OCI-M2 (cell line): ENCODE data around the gene ZNRF2.

Source experiments
- DNase-seq: peaks from one replicate; lab custom pipeline; 2025; ENCODE audit not compliant: unreplicated experiment; lab: John Stamatoyannopoulos, UW

Gene ZNRF2

DNA sequence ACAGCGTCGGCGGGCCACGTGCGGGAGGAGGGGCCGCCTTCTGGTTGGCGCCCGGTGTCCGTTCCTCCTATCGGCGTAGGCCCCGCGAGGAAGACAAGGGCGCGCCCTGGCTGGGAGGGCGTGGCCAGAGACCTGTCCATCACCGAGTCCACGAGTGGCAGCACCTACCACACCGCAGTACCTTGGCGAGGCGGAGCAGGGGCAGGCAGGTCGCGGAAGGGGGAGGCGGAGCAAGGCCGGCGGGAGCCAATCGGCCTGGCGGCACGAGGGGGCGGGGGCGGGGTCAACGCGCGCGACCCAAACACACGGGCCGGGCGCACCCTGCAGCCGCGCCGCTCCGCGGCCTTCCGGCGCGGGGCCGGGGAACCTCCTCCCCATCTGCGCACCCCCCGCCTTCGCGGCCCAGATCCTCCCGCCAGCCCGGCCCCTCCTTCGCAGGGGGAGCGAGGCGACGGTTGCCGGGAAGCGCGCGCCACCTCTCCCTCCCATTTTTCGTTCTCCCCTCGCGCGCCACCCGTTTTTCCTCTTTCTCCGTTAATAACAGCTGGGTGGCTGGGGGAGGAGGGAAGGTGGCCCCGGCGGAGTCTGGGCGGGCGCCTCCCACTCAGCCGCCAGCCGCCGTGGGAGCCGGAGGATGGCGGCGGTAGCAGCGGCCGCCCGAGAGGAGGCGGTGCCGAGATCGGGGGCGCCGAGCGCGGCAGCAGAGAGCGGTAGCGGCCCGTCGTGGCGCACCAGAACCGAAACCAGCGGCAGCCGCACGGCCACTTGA lies at the start of gene ZNRF2:
ZNRF2 (plus strand) TSS at position 300 of the 769 bp plus-strand sequence. CDS start 761 bp downstream, outside the sequence.
- DNase-seq, result peak; percentile 84

DNA sequence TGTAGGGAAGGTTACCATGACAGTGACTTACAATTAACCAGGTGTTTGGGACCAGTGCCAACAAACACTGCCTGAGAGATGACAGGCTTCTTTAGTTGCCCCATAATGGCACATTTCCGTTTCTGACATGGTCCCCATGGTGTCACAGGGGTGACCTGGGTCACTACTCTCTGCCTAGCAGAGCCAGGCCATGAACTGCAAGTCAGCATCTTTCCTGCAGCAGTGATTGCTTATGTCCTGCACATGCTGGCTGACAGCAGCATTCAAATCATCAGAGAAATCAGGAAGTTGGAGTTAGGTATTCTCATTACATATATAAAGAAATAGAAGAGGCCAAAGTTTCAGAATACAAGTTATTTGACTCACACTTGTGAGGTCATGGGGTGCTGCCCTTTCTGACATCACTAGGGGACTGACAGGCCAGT lies 47.1 kb upstream of the ZNRF2 start:
- DNase-seq, result no peak

DNA sequence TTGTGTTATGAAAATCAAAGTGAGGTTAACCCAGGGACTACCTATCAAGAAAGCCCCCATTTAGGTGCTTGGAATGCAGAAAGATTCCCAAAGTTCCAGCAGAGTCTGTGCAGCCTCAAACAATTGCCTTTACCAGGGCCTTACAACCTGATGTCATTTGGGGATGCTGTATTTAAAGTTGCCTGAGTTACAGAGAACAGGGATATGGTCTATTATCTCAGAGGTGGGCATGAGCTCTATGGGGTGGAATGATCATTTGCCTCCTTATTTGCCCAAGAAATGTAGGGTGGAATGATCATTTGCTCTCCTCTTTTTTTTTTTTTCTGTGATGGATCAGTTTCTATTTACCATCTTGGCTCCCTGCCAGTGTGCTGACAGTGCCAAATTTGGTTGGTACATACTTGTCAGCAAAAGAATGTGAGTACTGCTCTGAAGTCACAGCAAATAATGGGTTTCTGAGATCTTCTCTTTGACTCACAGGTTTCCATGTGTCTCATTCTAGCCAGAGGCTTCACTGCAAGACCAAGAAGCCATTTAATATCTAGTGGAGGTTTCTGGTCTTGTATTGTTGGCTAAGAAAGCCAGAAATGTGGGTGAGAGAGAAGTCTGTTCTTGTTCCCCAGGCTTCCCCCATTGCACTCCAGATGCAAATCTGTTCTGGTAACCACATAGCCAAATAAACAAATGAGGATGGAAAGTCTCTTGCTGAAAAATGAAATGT lies 45.5 kb upstream of the ZNRF2 start:
- DNase-seq, result no peak

DNA sequence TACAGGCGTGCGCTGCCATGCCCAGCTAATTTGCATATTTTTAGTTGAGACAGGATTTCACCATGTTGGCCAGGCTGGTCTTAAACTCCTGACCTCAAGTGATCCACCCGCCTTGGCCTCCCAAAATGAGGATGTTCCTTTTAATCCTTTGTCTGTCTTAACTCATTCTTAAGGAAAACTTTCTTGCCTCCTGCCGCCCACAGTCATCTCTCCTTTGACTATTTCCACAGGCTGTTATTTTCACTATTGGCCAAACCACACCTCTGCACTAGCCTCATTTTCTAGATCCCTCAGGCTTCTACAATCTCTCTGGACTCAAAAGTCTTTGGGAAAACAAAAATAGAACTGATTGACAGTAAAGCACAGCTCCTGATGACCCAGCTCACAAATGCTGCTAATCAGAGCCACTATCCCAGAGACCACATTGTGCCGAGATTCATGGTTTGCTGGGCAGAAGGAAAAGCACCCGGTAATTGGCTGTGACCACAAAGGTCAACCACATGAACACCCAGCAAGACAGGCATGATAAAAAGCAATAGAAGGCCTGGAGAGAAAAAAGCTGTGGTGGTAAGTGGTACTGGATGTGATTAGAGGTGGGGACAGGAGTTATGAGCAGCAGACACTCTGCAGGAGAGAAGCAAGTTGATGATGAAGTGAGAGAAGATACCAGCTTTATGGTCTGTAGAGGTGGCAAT lies 44.1 kb upstream of the ZNRF2 start:
- DNase-seq, result no peak

DNA sequence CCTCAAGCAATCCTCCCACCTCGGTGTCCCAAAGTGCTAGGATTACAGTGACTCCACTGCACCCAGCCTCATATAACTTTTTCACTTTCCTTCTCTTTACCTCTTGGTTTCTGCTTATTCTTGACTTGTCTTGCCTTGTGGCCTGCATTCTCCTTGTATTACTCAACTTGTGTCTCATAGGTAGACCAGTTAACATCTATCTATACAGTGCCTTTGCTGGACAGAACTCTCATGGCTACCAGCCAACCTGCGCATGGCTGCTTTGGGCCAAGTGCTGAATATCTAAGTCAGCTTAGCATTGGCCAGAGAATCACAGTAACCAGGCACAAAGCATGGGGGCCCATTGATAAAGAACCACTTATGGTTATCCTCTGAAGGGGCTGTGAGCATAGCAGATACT lies 42.6 kb upstream of the ZNRF2 start:
- no peak for DNase-seq

DNA sequence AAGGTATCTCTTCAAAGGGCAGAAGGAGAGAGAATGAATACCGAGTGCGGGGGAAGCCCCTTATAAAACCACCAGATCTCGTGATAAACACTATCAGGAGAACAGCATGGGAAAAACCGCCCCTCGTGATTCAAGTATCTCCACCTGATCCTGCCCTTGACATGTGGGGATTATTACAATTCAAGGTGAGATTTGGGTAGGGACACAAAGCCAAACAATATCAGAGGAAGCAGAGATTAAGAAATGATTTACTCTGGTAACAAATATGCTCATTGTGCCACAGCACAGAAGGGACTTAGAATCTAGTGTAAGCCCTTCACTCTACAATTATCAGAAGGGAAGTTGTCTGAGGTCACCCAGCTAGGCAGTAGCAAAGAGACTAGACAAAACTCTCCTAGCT lies 40.1 kb upstream of the ZNRF2 start:
- no peak for DNase-seq

DNA sequence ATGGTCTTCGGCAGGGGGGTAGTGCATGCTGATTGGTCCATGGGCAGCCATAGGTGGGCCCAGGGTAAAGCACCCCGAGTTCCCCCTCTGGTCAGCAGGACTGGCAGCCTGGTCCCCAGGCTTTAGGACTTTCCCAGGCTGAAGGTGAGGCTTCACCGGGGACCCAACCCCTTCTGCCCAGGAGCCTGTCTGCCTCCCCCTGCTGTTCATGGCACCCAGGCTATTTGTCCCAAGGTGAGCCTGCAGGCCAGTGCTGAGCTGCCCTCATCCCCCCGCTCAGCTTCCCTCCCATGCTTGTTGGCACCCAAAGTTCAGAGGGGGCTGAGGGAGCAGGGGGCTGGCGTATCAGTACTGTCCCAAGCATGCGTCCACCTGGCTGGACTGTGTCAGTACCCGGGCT lies 38.5 kb upstream of the ZNRF2 start:
- DNase-seq, result no peak

DNA sequence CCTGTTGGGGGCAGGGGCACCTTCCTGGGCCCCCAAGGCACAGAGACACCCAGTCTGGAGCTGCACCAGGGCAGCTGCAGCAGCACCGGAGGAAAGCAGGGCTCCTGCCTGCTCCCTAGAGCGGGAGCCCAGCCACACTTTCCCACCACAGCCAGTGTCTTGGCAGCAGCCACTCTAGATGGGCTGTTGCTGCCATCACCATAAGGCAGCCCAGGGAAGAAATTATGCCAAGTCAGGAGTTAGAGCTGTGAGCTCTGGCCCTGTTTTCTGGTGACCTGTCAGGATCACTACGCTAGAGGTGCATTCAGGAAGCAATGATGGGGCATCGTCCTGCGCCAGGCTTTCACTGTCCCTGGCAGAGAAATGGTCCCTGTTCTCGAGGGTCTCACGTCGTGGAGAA lies 38.0 kb upstream of the ZNRF2 start:
- DNase-seq, result no peak

DNA sequence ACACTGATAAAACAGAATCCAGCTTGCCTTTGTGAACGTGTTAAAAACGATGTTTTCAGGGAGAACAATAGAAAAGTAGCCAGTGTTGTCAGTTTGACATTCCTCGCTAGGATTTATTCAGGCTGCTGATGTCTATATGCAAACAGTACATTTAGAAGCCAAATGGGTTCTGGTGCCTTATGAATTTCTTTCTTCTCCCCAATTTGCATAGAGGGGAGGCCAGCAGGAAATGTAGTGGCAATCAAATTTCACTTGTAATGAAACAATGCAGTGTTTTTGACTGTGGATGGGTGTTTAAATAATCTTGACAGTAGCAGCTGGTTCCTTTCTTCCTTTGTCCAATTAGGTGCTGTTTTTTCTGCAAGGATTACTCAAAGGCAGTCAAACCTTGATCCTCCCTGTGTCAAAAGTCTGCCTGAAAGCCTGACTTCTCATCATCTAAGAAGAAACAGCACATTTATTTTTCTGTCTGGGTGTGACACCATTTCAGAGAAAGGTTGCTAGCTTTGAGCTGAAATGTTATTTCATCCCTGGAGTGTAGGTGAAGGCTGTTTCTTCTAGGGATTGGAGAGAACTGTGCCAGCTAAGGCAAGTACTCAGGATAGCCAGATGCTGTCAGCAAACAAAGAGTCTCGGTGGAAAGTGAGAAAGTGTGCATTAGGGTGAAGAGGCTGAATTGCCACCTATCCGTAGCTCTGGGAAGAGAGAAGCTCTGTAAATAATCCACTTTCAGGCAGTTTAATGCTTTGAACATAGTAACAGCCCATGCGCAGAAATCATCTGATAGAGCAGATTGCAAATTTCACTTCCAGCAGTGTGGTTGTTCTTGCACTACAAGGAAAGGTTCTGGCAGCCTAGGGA lies 36.6 kb upstream of the ZNRF2 start:
- DNase-seq, result no peak

DNA sequence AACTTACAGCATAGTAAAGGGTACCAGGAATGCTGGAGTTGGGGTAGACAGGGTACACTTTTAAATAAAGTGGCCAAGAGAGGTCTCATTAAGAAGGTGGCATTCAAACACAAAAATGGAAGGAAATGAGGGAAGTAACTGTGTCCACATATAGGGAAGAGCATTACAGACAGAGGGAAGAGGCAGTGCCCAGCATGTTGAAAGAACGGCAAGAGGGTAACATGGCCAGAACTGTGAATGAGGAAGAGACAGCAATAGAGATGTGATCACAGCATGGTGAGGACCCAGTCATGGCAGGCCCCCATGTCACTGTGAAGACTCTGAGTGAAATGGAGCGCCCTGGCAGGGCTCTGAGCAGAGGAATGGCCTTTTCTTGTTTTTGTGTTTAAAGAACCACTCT lies 35.1 kb upstream of the ZNRF2 start:
- no peak for DNase-seq

DNA sequence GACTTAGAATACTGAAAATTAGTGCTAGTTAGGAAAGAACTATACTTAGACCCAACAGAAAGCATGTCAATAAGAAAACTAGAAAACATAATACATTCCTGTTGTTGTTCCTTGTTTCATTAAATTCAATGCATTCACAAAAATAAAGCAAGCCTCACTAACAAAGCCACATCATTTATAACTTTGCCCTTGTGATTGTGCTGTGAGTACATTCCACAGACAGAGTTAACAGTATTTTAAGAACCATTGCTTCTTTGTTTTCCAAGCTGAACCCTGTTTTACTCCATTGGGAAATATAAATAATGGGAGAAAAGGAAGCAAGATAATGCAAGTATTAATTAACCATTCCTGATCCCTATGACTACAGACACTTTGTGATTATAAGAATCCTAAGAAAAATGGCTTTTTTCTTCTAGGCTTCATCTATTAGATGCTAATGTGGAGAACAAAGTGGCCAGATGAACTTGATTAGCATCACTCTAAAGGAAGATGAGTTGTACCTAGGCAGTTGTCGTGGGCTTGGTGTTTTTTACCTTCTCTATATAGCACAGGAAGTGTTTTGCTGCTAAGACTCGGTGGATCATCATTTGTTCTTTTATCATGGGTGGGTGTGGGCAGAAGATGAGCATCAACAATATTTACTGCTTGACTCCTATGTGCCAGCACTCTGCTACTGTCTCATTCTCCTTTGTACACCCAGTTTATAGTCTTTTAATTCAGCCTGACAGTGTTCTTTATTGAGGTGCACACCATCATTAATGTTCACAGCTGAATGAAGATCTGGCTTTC lies 34.2 kb upstream of the ZNRF2 start:
- no peak for DNase-seq

DNA sequence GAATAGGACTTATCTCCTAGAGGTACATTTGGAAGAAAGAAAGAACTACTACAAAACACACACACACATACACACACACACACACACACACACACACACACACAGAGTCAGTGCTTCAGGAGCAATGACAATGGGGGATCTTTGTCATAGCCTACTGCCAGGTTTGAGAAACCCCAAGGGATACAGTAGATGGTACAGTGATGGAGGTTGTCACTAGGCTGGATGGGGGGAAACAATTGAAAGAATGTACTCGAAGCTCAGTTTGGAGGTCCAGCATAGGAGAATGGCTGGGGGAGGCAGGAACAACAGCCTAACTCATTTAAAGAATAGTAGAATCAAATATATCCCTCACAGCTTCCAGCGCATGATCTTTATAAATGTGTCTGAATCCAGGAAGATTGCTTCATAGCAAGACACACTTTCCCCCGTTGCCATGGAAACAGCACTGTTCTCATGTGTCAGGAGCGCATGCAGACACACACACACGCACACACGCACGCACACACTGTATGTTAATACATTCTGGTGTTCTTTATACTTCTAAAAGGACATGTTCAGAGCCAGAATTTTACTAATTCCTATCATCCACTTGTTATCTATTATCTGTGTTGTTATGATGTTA lies 32.6 kb upstream of the ZNRF2 start:
- no peak for DNase-seq

DNA sequence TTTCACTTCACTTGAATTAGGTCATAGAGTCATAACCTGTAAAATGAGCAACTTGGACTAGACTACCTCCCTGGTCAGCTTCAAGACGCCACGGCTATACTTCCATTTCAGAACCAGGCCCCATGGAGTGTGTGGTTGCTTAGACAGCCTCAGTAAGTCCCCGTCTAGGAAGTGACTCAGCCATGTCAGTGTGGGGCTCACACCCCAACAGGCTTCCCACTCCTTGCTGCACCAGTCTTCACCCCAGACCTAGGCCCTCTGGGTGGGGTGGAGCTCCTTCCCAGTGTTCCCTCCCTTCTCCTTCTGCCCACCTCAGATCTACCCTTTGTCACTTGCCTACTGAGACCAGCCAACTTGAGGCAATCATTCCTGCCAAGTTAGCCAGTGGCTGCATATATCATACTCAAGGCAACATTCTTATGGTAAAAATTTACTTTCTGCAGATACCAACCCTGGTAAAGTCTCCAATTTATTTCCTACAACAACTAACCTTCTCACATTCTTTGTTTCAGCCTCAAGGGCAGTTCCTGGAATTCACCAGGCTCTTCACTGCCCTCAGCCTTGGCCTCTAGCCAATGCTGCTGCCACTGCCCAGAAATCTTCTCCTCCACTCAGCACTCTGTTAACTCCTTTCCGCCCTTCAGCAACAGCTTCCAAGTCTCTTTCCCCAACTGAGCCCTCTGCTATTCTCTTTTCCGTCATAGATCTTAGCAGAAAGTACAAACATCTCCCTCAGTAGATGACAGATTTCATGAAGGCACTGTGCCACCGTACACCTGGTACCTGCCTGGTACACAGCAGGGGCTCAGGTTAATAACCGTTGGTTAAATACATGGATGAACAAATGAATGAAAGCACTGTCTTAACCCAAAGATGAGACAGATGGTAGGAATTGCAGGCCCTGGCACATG lies 31.3 kb upstream of the ZNRF2 start:
- no peak for DNase-seq

DNA sequence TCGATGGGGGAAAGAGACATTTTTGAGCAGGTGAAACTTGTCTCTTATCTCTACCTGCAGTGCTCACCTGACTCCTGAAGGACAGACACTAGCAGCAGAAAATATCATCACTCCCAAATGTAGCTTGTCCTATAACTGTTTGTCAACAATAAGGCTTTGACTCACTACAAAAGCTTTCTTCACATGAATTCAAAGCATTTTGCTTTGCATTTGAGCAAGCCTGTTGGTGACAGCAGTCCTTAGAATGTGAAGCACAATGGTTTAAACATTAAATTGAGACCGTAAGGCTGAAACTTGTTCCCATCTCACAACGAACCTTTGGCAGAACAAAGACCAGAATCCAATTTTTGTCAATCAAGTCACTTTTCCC lies 30.6 kb upstream of the ZNRF2 start:
- no peak for DNase-seq

DNA sequence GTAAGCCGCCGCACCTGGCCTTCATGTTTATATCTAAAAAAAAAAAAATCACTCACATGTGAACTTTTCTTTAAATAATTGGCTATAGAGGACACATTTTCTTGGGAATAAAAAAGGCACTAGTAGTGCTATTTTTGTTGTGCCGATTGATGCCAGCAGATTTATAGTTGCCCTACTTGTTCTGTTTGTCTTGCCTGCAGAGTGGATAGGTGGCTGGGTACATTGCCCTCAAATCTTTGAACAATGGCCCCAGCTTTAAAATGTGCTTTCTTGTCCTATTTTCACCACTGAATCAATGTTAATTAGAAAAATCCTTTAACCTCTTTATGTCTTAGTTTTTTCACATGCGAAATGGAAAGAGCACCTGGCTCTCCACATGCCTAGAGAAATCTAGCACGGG lies 30.1 kb upstream of the ZNRF2 start:
- DNase-seq, result no peak

DNA sequence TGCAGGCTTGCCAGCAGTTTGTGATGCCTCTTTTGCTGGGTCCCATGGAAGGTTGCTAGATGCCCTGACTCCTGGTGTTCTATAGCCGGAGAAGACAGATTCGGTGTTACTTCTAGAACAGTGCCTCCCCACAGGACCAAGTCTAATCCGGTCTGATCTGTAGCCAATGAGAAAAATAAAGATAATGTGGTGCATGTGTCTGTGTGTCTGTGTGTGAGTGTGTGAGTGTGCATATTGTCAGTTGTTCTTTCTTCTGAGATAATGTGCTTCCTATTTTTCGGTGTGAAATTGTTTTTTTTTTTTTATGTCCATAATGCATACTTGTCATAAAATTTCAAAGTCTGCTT lies 29.7 kb upstream of the ZNRF2 start:
- no peak for DNase-seq

DNA sequence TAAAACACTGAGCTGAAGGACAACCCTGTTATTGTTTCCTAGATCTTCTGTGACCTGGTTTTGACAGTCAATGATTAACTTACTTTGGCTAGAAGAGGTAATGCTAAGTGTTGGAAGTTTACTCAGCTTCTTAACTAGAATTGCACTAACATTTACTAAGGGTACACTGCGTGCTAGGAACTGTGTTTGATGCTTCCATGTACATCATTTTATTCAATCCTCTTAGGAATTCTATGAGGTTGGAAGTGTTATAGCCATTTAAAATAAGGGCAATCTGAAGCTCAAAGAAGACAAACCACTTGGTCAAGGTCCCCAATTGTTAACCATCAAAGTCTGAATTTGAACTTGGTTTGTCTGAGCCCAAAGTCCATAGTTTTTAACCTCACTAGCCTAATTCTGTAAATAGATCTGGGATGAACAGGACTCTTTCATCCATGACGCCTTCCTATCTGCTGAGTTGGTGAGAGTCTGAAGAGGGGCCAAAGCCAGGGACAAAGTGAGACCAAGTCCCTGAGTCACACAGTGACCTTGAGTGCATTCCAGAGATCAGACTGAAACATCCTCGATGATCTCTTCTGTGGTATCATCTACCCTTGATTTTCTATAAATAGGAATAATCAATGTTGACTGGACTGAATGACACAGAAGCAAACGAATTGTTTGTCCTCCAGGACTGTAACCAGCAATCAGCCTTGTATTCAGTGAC lies 29.2 kb upstream of the ZNRF2 start:
- no peak for DNase-seq

DNA sequence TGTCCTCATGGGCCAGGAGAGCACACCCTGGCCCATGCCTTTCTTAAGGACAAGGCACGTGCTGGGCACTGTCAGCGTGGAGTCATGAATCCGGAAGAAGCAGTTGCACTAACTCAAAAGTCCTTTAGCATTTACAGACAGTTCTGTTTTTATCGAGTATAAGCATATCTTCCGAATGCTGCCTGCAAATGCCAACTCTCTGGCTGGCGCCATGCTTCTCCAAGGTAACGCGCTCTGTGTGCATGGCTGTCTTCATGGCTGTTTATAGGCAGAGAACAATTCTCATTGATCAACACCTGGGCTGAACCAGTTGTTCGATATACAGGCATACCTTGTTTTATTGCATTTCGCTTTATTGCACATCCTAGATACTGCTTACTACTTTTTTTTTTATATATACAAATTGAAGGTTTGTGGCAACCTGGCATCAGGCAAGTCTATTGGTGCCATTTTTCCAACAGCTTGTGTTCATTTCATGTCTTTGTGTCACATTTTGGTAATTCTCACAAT lies 28.0 kb upstream of the ZNRF2 start:
- DNase-seq, result no peak
